NB4 (cell line): Measurements from ENCODE around the gene UBXN10.

Experiments used
- DNase-seq: peaks from one replicate; pipeline ENCODE4 v3.0.0; 2010; ENCODE audit warnings: low read depth
- H3K4me3 ChIP-seq: one replicate; pipeline ENCODE4 v1.5.1; 2011; ENCODE audit warnings: mild to moderate bottlenecking, low read depth, low read length, moderate library complexity
- CTCF ChIP-seq: IDR thresholded peaks from one replicate; pipeline ENCODE4 v1.5.1; 2012; ENCODE audit warnings: low read depth, low read length
- MYC ChIP-seq: IDR thresholded peaks from 2 replicates; pipeline ENCODE4 v1.6.1; 2011; ENCODE audit warnings: low read depth, low read length
- POLR2A ChIP-seq: IDR thresholded peaks from 2 replicates; pipeline ENCODE4 v1.6.1; 2011; ENCODE audit warnings: mild to moderate bottlenecking; ENCODE audit not compliant: insufficient read length; ENCODE audit errors: extremely low read depth
- TF ChIP-seq, protein P1 (sequence below): IDR thresholded peaks from 2 replicates; pipeline ENCODE4 v1.6.1; 2011; ENCODE audit warnings: low read depth, low read length

The UBXN10 gene

GRCh38 chr1:20138961-20139550 is 46.8 kb upstream of the UBXN10 start, which contains the start of gene PLA2G2F:
TSS of gene PLA2G2F (plus strand) at chr1:20139323. CDS start at chr1:20139428, 105 bp downstream.
- TF ChIP-seq CTCF: no peak
- TF ChIP-seq POLR2A: no peak
- TF ChIP-seq MYC: no peak
- TF ChIP-seq, protein P1, sequence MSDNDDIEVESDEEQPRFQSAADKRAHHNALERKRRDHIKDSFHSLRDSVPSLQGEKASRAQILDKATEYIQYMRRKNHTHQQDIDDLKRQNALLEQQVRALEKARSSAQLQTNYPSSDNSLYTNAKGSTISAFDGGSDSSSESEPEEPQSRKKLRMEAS: no peak
- no peak within 1 kb of the TSS for H3K4me3 ChIP-seq
- no peak for DNase-seq

DNA sequence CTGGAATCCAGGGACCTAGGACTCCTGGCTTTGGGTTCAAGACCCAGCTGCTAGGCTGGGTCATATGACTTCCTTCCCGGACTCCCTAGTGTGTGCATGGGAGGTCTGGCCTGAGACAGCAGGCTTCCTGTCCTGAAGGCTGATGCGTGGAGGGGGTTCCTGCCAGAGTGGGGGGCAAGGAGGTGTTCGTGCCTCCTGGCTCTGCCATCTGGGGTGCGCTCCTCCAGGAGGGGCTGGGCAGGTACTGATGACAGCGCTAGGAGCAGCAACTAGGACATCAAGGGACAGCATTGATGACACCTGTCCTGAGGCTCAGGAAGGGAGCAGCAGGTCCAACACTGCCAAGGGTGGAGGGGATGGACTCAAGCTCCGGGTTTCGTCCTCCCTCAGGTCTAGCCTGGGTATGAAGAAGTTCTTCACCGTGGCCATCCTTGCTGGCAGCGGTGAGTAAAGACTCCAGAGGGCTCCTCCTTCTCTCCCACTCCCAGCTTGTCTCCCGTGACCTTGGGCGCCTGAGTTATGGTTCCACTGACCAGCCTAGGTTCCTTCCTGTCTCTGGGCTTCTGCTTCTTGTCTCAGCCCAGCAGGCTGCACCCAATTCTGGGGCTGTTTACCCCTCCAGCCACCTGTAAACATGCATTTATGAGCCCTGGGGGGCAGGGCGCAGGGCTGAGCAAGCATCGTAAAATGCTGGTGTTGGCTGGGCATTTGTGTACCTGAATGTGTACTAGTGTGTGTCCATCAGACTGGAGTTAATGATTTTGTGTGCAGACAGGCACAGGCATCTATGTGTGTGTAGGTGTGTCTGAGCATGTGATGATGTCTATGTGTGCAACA is 45.9 kb upstream of the UBXN10 start:
- TF ChIP-seq POLR2A: no peak
- TF ChIP-seq CTCF: no peak
- TF ChIP-seq MYC: no peak
- TF ChIP-seq, protein P1: no peak
- no peak for DNase-seq
- H3K4me3 ChIP-seq: no peak overlapping the region

GRCh38 chr1:20141001-20141400 is 44.9 kb upstream of the UBXN10 start:
- H3K4me3 ChIP-seq: no peak overlapping the region
- TF ChIP-seq POLR2A: no peak
- TF ChIP-seq, protein P1: no peak
- no peak for TF ChIP-seq MYC
- TF ChIP-seq CTCF: no peak
- no peak for DNase-seq

- no peak overlapping the region for H3K4me3 ChIP-seq
- DNase-seq: no peak
- TF ChIP-seq MYC: no peak
- TF ChIP-seq, protein P1: no peak
- no peak for TF ChIP-seq POLR2A
- no peak for TF ChIP-seq CTCF
Observed at GRCh38 chr1:20141466-20141865, 44.4 kb upstream of the UBXN10 start.

DNA sequence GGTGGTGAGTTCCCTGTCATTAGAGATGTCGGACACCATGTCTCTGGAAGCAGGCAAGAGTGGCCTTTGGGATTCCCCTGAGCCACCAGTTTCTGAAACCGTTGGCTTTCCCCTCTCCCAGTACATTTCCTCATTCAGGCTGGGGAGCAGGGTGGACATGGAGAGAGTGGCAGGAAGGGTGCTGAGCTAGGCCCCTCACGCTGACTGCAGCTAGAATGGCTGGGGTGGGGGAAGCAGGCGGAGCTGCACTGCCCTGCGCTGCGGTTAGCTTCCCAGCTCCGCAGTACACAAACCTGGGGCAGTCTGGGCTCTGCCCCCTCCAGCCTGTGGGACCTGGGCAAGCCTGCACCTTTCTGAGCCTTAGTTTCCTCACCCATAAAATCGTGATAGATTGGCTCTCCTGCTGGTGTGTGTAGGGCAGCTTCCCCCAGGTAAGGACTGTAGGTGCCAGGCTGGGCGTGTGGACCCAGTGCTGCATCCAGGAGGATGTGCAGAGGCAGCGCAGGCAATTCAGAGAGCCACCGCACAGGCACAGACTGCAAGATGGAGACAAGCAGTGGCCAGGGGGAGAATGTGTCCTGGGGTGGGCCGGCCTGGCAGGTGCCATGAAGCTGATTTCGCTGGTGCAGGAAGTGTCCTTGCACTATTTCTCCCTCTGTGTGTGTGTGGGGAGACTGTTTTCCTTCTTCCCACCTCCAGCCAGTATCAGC is 43.7 kb upstream of the UBXN10 start:
- no peak for DNase-seq
- H3K4me3 ChIP-seq: no peak overlapping the region
- TF ChIP-seq MYC (no peak), POLR2A (no peak), CTCF (no peak)
- TF ChIP-seq, protein P1: no peak
